Measurements from ENCODE around the gene MDGA2.

Gene MDGA2

GRCh38 chr14:47490766-47491165 lies 184.6 kb downstream of the MDGA2 start:
- H3K4me3 ChIP-seq (ENCODE audit: low read depth, low read length): no peak overlapping the region

GRCh38 chr14:47490353-47490752 lies 185.1 kb downstream of the MDGA2 start:
- no peak overlapping the region for H3K4me3 ChIP-seq (ENCODE audit: low read depth, low read length)

GRCh38 chr14:47485421-47485820 lies 190.0 kb downstream of the MDGA2 start:
- H3K4me3 ChIP-seq (ENCODE audit: low read depth, low read length): no peak overlapping the region

GRCh38 chr14:47483449-47483848 lies 192.0 kb downstream of the MDGA2 start:
- no peak overlapping the region for H3K4me3 ChIP-seq (ENCODE audit: low read depth, low read length)

- H3K4me3 ChIP-seq (ENCODE audit: low read depth, low read length): no peak overlapping the region
Measured at GRCh38 chr14:47471075-47471474, 204.3 kb downstream of the MDGA2 start.

- no peak overlapping the region for H3K4me3 ChIP-seq (ENCODE audit: low read depth, low read length)
Measured at GRCh38 chr14:47466916-47467315, 208.5 kb downstream of the MDGA2 start.

- no peak overlapping the region for H3K4me3 ChIP-seq (ENCODE audit: low read depth, low read length)
Measured at GRCh38 chr14:47454025-47454424, 221.4 kb downstream of the MDGA2 start.

GRCh38 chr14:47447076-47447475 lies 228.3 kb downstream of the MDGA2 start:
- H3K4me3 ChIP-seq (ENCODE audit: low read depth, low read length): no peak overlapping the region

GRCh38 chr14:47442211-47442610 lies 233.2 kb downstream of the MDGA2 start:
- no peak overlapping the region for H3K4me3 ChIP-seq (ENCODE audit: low read depth, low read length)

GRCh38 chr14:47439953-47440352 lies 235.5 kb downstream of the MDGA2 start:
- H3K4me3 ChIP-seq (ENCODE audit: low read depth, low read length): no peak overlapping the region

- H3K4me3 ChIP-seq (ENCODE audit: low read depth, low read length): no peak overlapping the region
Measured at GRCh38 chr14:47438650-47439140, 236.7 kb downstream of the MDGA2 start.

- no peak overlapping the region for H3K4me3 ChIP-seq (ENCODE audit: low read depth, low read length)
Measured at GRCh38 chr14:47435331-47435965, 240.0 kb downstream of the MDGA2 start.

GRCh38 chr14:47427629-47428028 lies 247.8 kb downstream of the MDGA2 start:
- no peak overlapping the region for H3K4me3 ChIP-seq (ENCODE audit: low read depth, low read length)

- no peak overlapping the region for H3K4me3 ChIP-seq (ENCODE audit: low read depth, low read length)
Measured at GRCh38 chr14:47425302-47425701, 250.1 kb downstream of the MDGA2 start.

GRCh38 chr14:47422191-47422590 lies 253.2 kb downstream of the MDGA2 start:
- no peak overlapping the region for H3K4me3 ChIP-seq (ENCODE audit: low read depth, low read length)

- no peak overlapping the region for H3K4me3 ChIP-seq (ENCODE audit: low read depth, low read length)
Measured at GRCh38 chr14:47411523-47411922, 263.9 kb downstream of the MDGA2 start.

GRCh38 chr14:47392326-47392725 lies 283.1 kb downstream of the MDGA2 start:
- no peak overlapping the region for H3K4me3 ChIP-seq (ENCODE audit: low read depth, low read length)

- H3K4me3 ChIP-seq (ENCODE audit: low read depth, low read length): no peak overlapping the region
Measured at GRCh38 chr14:47390831-47391504, 284.4 kb downstream of the MDGA2 start.

- H3K4me3 ChIP-seq (ENCODE audit: low read depth, low read length): no peak overlapping the region
Measured at GRCh38 chr14:47389535-47389934, 285.9 kb downstream of the MDGA2 start.

GRCh38 chr14:47366006-47366405 lies 309.4 kb downstream of the MDGA2 start:
- H3K4me3 ChIP-seq (ENCODE audit: low read depth, low read length): no peak overlapping the region

GRCh38 chr14:47365233-47365632 lies 310.2 kb downstream of the MDGA2 start:
- no peak overlapping the region for H3K4me3 ChIP-seq (ENCODE audit: low read depth, low read length)

GRCh38 chr14:47353186-47353585 lies 322.2 kb downstream of the MDGA2 start:
- no peak overlapping the region for H3K4me3 ChIP-seq (ENCODE audit: low read depth, low read length)

- H3K4me3 ChIP-seq (ENCODE audit: low read depth, low read length): no peak overlapping the region
Measured at GRCh38 chr14:47346849-47347248, 328.6 kb downstream of the MDGA2 start.
